Ovary (tissue), 3 donors: Measurements from ENCODE around the gene PSD.

Source experiments
- EP300 ChIP-seq: sonication (generic); formaldehyde crosslinking; IDR thresholded peaks from one replicate; pipeline ENCODE4 v1.6.1; 2017; ENCODE audit warnings: antibody characterized with exemption
- POLR2A ChIP-seq: fragments of 450-650 bp; IDR thresholded peaks from one replicate; pipeline ENCODE4 v1.6.1; 2017; ENCODE audit warnings: antibody characterized with exemption, mild to moderate bottlenecking, moderate library complexity
- TF ChIP-seq, protein P1 (sequence below), 3 donors: fragments of 450-650 bp in 2 of 3; fragments of 200-600 bp in 1 of 3; IDR thresholded peaks; one replicate each; pipeline versions ENCODE4 v1.5.1 to v1.8.0; 2016 to 2022; ENCODE audit warnings: antibody characterized with exemption in 3 of 3, mild to moderate bottlenecking in 1 of 3
- donor health status: DM: no; HTN: no; CAD: no.

DNA sequence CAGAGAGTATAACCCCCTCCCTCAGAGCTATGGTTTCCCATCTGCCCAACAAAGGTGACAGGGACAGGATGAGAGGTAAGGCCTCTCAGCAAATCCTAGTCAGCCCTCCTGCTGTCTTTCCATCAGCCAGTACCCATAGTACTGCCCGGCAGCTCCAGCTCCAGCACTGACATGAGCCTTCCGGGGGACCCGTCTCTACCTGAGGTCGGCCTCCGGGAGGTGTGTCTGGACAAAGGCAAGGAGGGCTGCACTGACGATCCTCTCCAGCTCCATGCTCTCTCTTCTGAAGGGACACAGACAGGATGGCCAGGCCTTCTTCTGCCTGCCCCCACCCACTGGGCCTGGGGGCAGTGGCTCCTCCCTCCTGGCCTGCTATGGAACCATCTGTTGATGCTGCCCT lies 6.3 kb upstream of the PSD start:
- TF ChIP-seq, protein P1, sequence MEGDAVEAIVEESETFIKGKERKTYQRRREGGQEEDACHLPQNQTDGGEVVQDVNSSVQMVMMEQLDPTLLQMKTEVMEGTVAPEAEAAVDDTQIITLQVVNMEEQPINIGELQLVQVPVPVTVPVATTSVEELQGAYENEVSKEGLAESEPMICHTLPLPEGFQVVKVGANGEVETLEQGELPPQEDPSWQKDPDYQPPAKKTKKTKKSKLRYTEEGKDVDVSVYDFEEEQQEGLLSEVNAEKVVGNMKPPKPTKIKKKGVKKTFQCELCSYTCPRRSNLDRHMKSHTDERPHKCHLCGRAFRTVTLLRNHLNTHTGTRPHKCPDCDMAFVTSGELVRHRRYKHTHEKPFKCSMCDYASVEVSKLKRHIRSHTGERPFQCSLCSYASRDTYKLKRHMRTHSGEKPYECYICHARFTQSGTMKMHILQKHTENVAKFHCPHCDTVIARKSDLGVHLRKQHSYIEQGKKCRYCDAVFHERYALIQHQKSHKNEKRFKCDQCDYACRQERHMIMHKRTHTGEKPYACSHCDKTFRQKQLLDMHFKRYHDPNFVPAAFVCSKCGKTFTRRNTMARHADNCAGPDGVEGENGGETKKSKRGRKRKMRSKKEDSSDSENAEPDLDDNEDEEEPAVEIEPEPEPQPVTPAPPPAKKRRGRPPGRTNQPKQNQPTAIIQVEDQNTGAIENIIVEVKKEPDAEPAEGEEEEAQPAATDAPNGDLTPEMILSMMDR (IDR thresholded peaks at IDR 0.05): no peak
- TF ChIP-seq POLR2A (no peak), EP300 (no peak)
